Kasumi-1 (cell line): Measurements from ENCODE around the gene DNAI1.
"Not testable (repeated sequence)": the region's sequence is repeated elsewhere in the genome, so short reads cannot be mapped to it uniquely, and the experiment has no call there.

Source experiments
- DNase-seq, 2 experiments: peaks; one replicate each; lab custom pipeline; 2025; lab: John Stamatoyannopoulos, UW

DNAI1 gene

GRCh38 chr9:34458013-34458958 is at the start of gene DNAI1, which contains the start of gene FAM219A:
Gene DNAI1, plus strand, starts transcription at chr9:34458805. Its CDS starts 201 bp downstream, at chr9:34459006.
Gene FAM219A, minus strand, starts transcription at chr9:34458570. Its CDS starts 307 bp downstream, at chr9:34458263.
- peak; percentile 94 to 95 for DNase-seq

DNA sequence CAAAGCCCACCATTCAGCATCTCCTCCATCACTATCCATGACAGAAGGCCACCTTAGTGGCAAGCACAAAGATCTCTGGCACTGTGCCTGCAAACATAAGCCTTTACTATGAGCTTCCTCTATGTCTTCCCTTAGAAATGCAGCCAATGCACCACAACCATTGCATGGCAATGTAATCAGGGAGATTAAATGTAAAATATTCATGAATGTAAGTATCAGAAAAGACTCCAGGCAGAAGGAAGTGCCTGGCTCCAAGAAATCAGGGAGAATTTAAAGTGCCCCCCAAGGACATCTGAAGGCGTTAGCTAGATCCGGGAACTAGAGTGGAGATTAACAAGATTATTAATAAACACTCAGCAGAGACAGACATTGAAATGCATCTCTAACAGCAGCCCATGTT is 49.5 kb upstream of the DNAI1 start:
- DNase-seq = no peak

DNA sequence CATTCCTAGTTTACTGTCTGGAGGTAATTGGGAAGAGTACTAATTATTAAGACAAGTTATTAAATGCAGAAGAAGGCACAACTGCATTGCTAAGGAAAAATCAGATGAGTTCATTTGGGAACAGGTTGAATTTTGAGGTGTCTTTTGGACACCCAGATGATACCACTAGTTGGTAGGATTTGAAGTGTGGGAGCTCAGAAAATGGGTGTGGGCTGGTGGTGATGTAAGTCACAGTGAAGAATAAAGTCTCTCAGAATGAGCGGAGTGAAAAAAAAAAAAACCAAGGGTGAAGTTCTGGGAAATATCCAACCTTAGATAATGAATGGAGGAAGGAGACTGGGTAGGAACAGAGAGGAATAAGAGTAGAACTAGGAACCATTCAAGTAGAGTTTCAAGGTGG is 46.3 kb upstream of the DNAI1 start:
- DNase-seq = no peak

- peak; percentile 30 to 62 for DNase-seq
Measured at GRCh38 chr9:34413231-34413852, 45.3 kb upstream of the DNAI1 start.

DNA sequence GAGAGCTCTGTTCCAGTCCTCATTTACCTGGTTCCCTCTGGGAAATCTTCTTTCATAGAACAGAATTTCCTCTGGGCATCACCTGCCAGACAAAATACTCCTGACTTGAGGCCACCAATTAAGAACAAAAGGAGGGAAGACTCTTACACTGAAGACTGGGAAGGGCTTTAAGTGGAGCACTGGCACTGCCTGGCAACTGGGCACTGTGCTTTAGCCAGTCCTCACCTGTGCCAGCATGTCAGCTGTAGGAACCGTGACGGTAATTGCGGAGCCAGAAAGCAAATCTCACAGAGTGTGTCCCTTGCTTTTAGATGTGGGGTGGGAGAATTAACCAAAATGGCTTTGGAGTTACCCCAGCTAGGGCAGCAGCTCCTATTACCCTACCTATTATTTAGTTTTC is 40.9 kb upstream of the DNAI1 start:
- DNase-seq = no peak

DNA sequence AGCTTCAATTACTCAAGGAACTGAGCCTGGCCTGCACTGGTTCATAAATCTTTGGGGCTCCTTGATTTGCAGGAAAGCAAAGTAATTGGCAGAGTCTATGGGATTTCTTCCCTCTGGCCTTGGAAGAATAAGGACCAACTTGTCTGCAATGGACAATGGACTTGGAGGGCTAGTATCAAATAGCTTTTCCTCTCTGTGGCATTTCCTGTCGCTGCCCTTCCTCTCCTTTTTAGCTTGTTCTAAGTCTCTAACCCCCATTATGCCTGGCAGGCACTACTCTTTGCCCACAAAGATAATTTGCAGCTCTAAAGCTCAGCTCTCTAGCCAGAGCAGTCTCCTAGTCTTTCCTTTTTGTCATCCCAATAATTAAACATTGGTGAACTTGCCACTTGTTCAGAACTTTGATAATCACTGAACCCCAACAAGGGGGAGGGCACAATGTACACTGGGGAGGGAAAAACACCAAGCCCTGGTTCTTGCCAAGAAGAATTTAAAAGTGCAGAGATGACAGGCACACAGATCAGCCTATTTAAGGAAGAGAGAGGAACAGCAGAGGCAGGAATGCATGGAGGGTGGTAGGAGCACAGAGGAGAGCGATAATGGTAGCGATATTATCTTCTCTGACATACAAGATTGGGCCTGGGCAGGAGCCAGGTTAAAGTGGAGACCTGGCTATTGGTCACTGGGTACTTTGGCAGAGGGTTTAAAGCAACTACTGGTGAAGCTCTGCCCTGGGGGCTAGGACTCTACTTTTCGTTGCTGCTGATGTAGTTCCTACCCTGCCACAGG is 38.7 kb upstream of the DNAI1 start:
- DNase-seq = no peak

GRCh38 chr9:34426347-34427074 is 32.1 kb upstream of the DNAI1 start:
- no peak for DNase-seq

DNA sequence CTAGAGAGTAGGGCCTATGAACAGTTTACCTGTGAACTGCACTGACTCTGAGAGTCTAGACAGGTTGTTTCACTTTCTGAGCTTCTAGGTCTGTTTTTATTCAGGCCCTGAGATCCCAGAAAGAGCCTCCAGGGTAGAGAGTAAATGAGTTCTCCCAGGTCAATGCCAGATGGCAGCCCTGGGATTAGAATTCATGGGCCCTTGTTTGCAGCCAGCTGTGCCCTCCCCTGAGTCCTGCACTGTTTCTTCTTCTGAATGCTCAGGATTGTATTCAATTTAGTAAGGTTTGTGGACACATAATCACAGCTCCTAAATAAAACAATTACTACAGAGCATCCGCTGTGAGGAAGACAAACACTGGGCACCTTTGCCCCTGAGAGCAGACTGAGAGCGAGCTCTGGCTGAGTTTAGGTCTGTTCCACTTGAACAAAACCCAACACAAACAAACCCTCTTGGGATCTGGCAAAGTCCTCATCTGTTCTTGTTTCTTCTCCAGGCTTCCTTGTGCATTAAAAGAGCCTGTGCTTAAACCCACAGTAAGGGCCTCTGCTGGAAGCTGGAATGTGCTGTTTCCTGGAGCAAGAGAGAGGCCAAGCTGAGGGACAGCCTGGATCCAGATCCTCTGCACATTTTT is 30.2 kb upstream of the DNAI1 start:
- DNase-seq = no peak

DNA sequence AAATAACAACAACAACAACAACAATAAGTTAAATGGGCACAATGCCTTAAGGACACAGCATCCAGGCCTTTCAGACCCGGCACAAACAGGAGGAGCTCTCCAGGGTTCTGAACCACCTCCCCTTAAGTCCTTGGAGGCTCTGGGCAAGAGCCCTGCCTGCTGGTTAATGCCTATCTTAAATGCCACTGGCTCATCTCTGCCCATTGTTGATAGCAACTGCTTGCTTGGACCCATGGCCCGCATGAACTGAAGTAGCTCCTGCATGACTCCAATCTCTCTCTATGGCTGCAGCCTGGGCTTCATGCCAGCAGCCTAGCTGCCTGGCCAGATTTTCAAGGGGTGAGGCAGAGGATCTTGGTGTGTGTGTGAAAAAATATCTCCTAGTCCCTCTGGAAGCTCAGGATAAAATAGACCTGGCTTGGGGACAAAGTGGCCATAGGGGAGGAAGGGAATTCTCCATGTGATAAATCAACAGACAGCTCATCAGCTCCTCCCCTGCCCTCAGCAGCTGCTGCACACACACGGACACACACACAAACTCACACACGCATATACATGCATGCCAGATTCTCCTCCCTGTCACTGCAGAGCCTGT is 27.7 kb upstream of the DNAI1 start:
- peak; percentile 38 to 55 for DNase-seq

DNA sequence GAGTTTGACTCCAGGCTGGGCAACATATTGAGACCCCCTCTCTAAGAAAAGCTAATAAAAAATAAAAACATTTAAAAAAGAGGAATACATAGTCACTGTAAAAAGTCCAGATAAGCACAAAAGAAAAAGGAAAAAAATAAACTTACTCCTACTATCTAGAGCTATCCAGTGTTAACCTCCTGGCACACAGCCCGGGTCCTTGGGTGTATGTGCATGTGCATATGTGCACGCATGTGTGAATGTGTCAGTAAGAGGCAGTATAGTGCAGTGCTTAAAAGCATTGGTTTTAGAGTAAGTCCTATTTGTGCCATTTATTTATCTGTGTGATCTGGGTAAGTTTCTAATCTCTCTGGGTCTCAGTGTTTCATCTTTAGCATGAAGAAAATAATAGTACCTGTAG is 26.9 kb upstream of the DNAI1 start:
- DNase-seq = no peak

DNA sequence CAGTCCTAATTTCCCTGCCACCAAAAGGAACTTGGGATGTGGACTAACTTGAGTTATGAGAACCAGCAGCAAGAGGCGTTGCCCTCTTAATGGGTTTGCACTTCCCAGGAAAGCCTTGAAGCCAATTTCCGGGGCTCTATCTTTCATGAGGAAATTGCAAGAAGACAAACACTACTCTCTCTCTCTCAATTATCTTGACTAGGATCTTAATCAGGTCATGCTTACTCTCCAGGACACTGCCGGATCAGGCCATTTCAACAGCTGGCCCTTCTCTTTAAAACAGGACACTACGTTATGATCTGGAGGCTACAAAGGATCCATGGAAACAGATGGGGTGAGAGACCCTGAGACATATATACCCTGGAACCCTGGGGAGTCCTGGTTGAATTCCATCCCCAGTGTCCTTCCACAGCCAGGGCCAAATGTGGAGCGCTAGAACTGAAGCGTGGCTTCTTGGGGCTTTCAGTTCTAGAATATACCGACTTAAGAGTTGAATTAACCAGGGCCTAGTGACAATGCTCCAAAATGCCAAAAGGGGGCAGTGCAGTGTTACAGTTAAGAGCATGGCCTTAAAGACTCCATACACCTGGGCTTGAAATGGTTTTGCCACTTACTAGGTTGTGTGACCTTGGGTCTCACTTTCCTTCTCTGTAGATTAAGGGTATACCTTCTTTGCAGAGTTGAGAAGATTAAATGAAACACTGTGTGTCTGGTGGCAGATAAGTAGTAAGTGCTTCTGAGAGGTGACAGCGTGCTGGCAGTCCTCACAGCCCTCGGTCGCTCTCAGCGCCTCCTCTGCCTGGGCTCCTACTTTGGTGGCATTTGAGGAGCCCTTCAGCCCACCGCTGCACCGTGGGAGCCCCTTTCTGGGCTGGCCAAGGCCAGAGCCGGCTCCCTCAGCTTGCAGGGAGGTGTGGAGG is 21.3 kb upstream of the DNAI1 start:
- peak; percentile 76 to 84 for DNase-seq

DNA sequence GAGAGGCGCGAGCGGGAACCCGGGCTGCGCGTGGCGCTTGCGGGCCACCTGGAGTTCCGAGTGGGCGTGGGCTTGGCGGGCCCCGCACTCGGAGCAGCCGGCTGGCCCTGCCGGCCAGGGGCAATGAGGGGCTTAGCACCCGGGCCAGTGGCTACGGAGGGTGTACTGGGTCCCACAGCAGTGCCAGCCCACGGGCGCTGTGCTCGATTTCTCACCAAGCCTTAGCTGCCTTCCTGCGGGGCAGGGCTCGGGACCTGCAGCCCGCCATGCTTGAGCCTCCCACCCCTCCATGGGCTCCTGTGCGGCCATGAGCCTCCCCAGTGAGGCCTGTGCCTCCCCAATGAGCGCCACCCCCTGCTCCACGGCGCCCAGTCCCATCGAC is 20.7 kb upstream of the DNAI1 start:
- DNase-seq = not testable (repeated sequence)

GRCh38 chr9:34438465-34438864 is 20.1 kb upstream of the DNAI1 start:
- DNase-seq = not testable (repeated sequence)

- DNase-seq = no peak
Measured at GRCh38 chr9:34440017-34440416, 18.6 kb upstream of the DNAI1 start.

- no peak for DNase-seq
Measured at GRCh38 chr9:34442770-34443169, 15.8 kb upstream of the DNAI1 start.

DNA sequence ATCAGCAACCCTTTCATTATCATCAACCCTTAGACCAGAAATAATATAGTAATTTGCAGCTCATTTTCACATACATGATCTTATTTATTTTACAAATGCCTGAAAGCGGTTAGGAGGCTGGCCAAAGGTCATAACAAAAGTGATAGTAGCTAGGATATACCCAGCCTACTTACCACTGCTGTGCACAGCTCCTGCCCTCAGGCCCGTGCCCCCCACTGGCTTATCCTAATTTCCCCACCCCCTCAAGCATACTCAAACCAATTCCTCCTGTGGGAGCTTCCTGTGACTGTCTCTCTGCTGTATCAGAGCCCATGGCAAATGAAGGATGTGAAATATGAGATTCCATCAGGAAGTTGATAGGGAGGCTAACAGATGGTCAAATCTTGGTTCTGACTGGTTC is 15.1 kb upstream of the DNAI1 start:
- DNase-seq = no peak

GRCh38 chr9:34443976-34444375 is 14.6 kb upstream of the DNAI1 start:
- DNase-seq = peak; percentile 19 to 25

GRCh38 chr9:34446468-34446891 is 12.1 kb upstream of the DNAI1 start:
- DNase-seq = no peak

DNA sequence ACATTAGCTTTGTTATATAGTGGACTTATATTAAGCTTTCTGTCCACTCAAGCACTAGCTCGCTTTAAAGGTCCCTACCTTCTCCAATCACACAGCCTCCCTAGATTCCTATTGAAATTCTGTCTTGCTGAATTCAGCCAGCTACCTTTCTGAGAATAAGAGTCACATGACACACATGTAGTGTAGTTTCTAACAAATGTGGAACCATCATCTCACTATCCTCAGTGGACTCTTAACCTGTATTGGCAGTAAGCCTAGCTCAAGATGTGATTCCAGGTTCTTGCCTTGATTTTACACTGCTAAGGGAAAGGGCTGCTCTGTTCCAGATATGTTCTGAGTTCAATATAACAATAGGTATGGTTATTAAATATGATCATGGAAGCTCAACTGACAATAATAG is 11.7 kb upstream of the DNAI1 start:
- DNase-seq = no peak

GRCh38 chr9:34450644-34451043 is 8.0 kb upstream of the DNAI1 start:
- DNase-seq = no peak
